Lower leg skin (tissue), 3 donors: Measurements from ENCODE around the gene DNLZ.

Source experiments
- CTCF ChIP-seq, 3 donors: fragments of 450-650 bp; IDR thresholded peaks; one replicate each; pipeline ENCODE4 v1.5.1; 2016; ENCODE audit warnings: antibody characterized with exemption in 3 of 3, mild to moderate bottlenecking in 3 of 3, moderate library complexity in 2 of 3
- POLR2A ChIP-seq, 2 donors: fragments of 450-650 bp; IDR thresholded peaks; one replicate each; pipeline ENCODE4 v1.6.1; 2016 to 2017; ENCODE audit warnings: antibody characterized with exemption in 2 of 2, mild to moderate bottlenecking in 1 of 2, moderate library complexity in 1 of 2

- TF ChIP-seq POLR2A (IDR thresholded peaks at IDR 0.05) (no peak), CTCF (IDR thresholded peaks at IDR 0.05) (no peak)
Observed at GRCh38 chr9:136353088-136353487, 10.5 kb downstream of the DNLZ start.
